Stimulated activated CD8-positive, alpha-beta memory T cell treated with anti-CD3 and anti-CD28 coated beads, Interleukin-4, amount 100 ng/mL, for 4 hours (primary cell): ENCODE data around the gene TRUB2.
"Not testable (repeated sequence)": the region's sequence is repeated elsewhere in the genome, so short reads cannot be mapped to it uniquely, and the experiment has no call there.

Experiments
- DNase-seq, 2 donors: peaks; one replicate each; pipeline ENCODE4 v3.0.0-alpha.2; 2020; ENCODE audit warnings: low read depth in 2 of 2, low spot score in 1 of 2

The TRUB2 gene

GRCh38 chr9:128304136-128304970 lies 17.9 kb downstream of the TRUB2 start:
- no peak for DNase-seq

- no peak for DNase-seq
Observed at GRCh38 chr9:128298535-128299482, 23.4 kb downstream of the TRUB2 start.

GRCh38 chr9:128297221-128297773 lies 24.9 kb downstream of the TRUB2 start:
- DNase-seq = no peak

- DNase-seq = no peak
Observed at GRCh38 chr9:128296340-128297220, 25.7 kb downstream of the TRUB2 start.

- no peak for DNase-seq
Observed at GRCh38 chr9:128294142-128294541, 28.1 kb downstream of the TRUB2 start.

- DNase-seq = no peak
Observed at GRCh38 chr9:128293091-128293490, 29.2 kb downstream of the TRUB2 start.

GRCh38 chr9:128292009-128292408 lies 30.2 kb downstream of the TRUB2 start:
- no peak for DNase-seq

- DNase-seq = no peak
Observed at GRCh38 chr9:128288273-128289004, 33.8 kb downstream of the TRUB2 start.

- DNase-seq = no peak
Observed at GRCh38 chr9:128286440-128286839, 35.8 kb downstream of the TRUB2 start.

GRCh38 chr9:128285033-128285784 lies 37.0 kb downstream of the TRUB2 start:
- DNase-seq = no peak

- no peak for DNase-seq
Observed at GRCh38 chr9:128282500-128282899, 39.7 kb downstream of the TRUB2 start.

- no peak for DNase-seq
Observed at GRCh38 chr9:128280084-128280622, 42.1 kb downstream of the TRUB2 start.

GRCh38 chr9:128279088-128280073 lies 42.9 kb downstream of the TRUB2 start:
- not testable (repeated sequence) for DNase-seq

GRCh38 chr9:128276574-128277270 lies 45.5 kb downstream of the TRUB2 start:
- DNase-seq = no peak

- DNase-seq = peak; percentile 99 to 100
Observed at GRCh38 chr9:128276008-128276573, 46.2 kb downstream of the TRUB2 start, which contains the start of gene SWI5. Gene SWI5 (plus strand): TSS chr9:128276276.

- no peak for DNase-seq
Observed at GRCh38 chr9:128275198-128276007, 46.8 kb downstream of the TRUB2 start, which contains the start of gene GOLGA2. Gene GOLGA2 (minus strand): TSS chr9:128276007. CDS start chr9:128275976, 31 bp downstream.
